GM19372 (cell line): Measurements from ENCODE around the gene STYX.
"Not testable (repeated sequence)": the region's sequence is repeated elsewhere in the genome, so short reads cannot be mapped to it uniquely, and the experiment has no call there.

ENCODE experiments used
- ATAC-seq: cut with Tn5 transposase; IDR thresholded peaks from one replicate; pipeline ENCODE4 v1.9.1; 2021; ENCODE audit warnings: mild to moderate bottlenecking, low read depth, moderate library complexity; ENCODE audit not compliant: unreplicated experiment

STYX gene

DNA sequence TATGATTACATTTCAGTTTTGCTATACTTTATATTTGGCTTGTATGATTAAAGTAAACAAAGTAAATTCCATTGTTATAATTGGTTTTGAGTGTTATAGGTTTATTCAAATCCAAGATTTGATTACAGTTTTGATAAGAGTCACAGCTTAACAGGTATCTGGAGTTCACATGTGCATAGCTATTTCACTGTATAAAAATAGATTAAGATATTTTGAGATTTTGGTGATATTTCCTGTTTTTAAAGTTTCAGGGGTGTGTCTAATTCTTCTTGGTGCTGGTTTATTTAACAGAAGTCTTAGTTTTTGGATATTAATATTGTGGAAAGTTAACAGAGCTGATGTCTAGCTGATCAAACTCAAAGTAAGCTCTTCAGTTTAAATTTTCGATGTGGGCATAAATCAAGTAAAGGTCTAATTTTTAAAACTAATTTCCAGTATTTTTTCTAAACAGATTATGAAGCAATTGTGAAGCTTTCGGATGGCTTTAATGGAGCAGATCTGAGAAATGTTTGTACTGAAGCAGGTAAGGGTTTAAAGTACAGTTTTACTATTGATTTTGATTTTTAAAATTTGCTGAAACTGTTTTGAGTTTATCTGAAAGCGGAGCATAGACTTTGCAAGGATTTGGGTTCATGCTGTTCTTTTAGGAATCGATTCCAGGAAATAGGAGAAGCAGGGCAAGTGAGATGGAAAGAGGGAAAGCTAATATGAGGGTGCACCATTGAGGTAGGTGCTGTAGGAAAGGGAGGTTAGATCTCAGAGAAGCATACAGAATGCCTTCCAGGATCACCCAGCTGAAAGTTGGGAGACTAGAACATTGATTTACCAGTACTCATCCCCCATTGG lies 6.2 kb upstream of the STYX start:
- ATAC-seq, result no peak

- no peak for ATAC-seq
Measured at GRCh38 chr14:52724360-52724644, 5.7 kb upstream of the STYX start.

GRCh38 chr14:52727509-52727908 lies 2.5 kb upstream of the STYX start:
- not testable (repeated sequence) for ATAC-seq

GRCh38 chr14:52729035-52729434 lies 931 bp upstream of the STYX start:
- ATAC-seq, result not testable (repeated sequence)

DNA sequence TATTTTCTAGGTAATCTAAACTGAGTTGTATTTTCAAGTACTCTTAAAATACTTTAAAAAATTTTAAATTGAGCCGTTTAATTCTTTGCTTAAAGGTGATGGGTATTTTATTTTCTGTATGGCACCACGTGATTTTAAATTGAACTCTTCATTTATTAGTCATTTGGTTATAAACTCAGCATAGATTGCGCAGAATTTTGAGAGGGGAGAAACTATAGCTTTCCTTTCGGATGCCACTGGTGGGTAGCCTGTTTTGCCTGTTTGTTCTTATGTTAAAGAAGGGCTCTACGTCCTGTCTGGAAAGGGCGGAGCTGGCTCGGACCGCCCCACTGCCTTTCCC lies 411 bp upstream of the STYX start:
- ATAC-seq, result no peak

DNA sequence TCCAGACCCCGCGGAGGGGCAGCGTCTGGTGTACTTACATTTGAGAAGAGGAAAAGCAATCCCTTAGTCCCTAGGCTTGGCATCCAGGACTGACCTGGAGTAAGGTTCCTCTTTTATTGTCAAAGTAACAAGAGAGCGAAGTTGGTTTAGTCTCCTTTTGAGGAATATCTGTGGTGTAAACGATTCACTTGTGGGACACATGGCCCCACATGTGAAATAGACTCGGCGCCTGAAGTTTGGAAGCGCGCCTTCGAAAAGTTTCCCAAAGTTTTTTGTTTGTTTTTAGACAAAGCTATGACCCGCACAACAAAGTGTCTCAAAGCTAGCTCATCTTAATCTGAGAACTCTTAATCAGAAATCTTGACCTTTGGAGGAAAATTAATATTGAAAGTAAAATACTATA lies 744 bp downstream of the STYX start:
- ATAC-seq, result no peak

GRCh38 chr14:52733824-52734223 lies 3.9 kb downstream of the STYX start:
- ATAC-seq, result no peak

DNA sequence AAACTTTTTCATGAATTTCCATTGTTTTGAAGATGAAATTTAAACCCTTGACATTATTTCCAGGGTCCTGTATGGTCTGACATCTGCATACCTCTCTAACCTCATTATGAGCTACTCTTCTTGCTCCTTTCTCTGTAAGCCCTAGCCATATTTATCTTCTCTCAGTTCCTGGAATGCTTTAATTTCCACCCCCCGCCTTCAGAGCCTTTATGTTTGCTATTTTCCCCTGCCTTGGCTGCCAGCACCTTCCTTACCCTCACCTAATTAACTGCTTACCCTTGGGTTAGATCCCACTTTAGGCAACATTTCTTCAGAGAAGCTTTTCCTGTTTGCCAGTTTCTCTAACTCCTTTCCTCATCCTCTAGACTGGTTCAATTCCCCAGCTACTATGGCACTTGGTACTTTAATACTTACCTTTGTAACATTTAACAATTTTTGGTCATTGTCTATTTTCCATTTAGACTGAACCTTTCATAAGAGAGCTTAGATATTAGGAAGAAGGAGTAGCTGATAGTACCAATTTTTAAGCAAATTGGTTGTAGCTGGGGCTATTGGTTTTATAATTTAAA lies 6.0 kb downstream of the STYX start:
- ATAC-seq, result no peak

- ATAC-seq, result no peak
Measured at GRCh38 chr14:52738409-52738808, 8.4 kb downstream of the STYX start.

GRCh38 chr14:52740751-52741150 lies 10.8 kb downstream of the STYX start:
- ATAC-seq, result no peak

DNA sequence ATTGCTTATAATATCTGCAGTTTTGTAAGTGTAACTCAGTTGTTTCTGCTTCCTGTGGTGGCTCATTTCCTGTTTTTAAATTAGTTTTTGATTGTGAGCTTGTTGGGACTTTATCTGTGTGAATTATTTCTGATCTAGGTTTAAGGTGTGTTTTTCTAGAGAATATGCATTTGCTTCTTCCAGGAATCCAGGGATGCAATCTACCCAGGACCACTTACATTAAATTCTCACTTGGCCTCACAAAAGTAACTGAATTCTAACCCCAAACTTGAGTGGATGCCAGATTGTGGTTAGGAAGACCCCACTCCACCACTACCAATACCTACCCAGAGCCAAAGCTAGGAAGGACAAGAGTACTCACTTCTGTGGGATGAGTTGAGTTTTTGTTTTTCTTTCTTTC lies 11.9 kb downstream of the STYX start:
- ATAC-seq, result no peak

- ATAC-seq, result no peak
Measured at GRCh38 chr14:52748647-52749292, 18.8 kb downstream of the STYX start.

- no peak for ATAC-seq
Measured at GRCh38 chr14:52755607-52756316, 25.8 kb downstream of the STYX start.

DNA sequence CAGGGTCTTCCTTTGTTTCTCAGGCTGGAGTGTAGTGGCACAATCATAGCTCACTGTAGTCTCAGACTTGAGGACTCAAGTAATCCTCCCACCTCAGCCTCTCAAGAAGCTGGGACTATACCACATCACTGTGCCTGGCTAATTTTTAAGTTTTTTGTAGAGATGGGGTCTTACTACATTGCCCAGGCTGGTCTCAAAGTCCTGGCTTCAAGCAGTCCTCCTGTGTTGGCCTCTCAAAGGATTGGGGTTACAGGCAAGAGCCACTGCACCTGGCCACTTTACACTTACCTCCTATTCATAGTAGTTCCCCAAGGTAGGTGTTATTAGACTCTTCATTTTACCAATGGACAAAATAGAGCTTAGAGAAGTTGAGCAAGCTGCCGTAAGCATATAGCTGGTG lies 29.2 kb downstream of the STYX start:
- ATAC-seq, result no peak

GRCh38 chr14:52762923-52763322 lies 33.0 kb downstream of the STYX start:
- not testable (repeated sequence) for ATAC-seq

GRCh38 chr14:52767058-52767833 lies 37.3 kb downstream of the STYX start:
- no peak for ATAC-seq

GRCh38 chr14:52769887-52770286 lies 39.9 kb downstream of the STYX start:
- no peak for ATAC-seq

- ATAC-seq, result no peak
Measured at GRCh38 chr14:52776816-52777215, 46.9 kb downstream of the STYX start.

DNA sequence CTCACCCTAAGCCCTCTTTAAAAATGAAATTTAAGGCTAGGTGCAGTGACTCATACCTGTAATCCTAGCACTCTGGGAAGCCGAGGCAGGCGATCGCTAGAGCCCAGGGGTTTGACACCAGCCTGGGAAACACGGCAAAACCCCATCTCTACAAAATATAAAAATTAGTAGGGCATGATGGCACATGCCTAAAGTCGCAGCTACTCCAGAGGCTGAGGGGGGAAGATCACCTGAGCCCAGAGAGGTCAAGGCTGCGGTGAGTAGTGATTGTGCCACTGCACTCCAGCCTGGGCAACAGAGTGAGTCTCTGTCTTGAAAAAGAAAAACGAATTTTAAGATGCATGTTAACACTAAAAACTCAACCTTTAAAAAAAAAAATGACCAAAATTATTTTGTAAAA lies 48.7 kb downstream of the STYX start:
- no peak for ATAC-seq

GRCh38 chr14:52780893-52781292 lies 50.9 kb downstream of the STYX start:
- no peak for ATAC-seq

DNA sequence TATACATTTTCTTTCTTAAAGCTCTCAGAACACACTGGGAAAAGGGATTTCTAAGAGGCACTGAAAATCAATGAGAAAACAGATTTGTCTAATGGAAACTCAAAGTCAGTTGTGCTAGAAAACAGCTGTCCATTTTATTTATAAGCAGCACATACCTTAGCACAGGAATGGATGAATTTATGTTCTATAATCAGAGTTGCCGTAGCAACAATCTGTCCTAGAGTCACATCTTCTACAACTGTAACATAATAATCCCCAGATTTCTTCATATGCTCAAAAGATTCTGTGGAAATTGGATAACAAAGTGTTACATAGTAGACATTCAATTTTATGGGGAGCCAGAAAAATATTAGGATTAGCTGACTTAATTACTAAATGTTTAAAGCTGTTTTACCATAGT lies 51.7 kb downstream of the STYX start:
- no peak for ATAC-seq
